OCI-LY3 (cell line): ENCODE data around the gene ZNRD2.
A peak's percentile ranks its signal among the peaks of the same experiment; 100 is the strongest.

ENCODE experiments used
- H2AFZ ChIP-seq: fragments of 200-600, 300-600 bp; shearing (Covaris generic); 2 replicates; pipeline ENCODE4 v1.6.0; 2014; ENCODE audit warnings: antibody characterized with exemption, low read depth, low read length
- H3K27ac ChIP-seq: fragments of 200-600, 300-600 bp; sonication (generic); 2 replicates; pipeline ENCODE4 v1.5.1; 2014; ENCODE audit warnings: mild to moderate bottlenecking, low read length, moderate library complexity, mixed read lengths
- H3K27me3 ChIP-seq: fragments of 200-600, 300-600 bp; sonication (generic); 2 replicates; pipeline ENCODE4 v1.6.1; 2014; ENCODE audit warnings: low read depth, low read length, mixed read lengths
- H3K36me3 ChIP-seq: fragments of 200-600, 300-600 bp; sonication (generic); replicated peaks from 2 replicates; pipeline ENCODE3; 2014; ENCODE audit warnings: low read depth, low read length, mixed read lengths
- H3K4me1 ChIP-seq: fragments of 300-600, 200-600 bp; sonication (generic); 2 replicates; pipeline ENCODE4 v1.6.1; 2014; ENCODE audit warnings: low read length, mixed read lengths
- H3K4me2 ChIP-seq: fragments of 200-600, 300-600 bp; sonication (generic); 2 replicates; pipeline ENCODE4 v1.6.1; 2014; ENCODE audit warnings: low read length, mixed read lengths
- H3K4me3 ChIP-seq: fragments of 300-600, 200-600 bp; sonication (generic); 2 replicates; pipeline ENCODE4 v1.5.1; 2014; ENCODE audit warnings: antibody characterized with exemption, mild to moderate bottlenecking, low read length, moderate library complexity
- H3K79me2 ChIP-seq: fragments of 300-600, 200-600 bp; shearing (Covaris generic); 2 replicates; pipeline ENCODE4 v1.6.1; 2014; ENCODE audit warnings: mild to moderate bottlenecking, low read length, mixed read lengths
- H3K9ac ChIP-seq: fragments of 300-600, 200-600 bp; shearing (Covaris generic); 2 replicates; pipeline ENCODE4 v1.6.0; 2014; ENCODE audit warnings: mild to moderate bottlenecking, low read length, moderate library complexity
- H3K9me3 ChIP-seq: fragments of 200-600, 300-600 bp; shearing (Covaris generic); 2 replicates; pipeline ENCODE4 v1.6.1; 2014; ENCODE audit warnings: low read length, mixed read lengths; ENCODE audit not compliant: insufficient read depth
- H4K20me1 ChIP-seq: fragments of 200-600, 300-600 bp; sonication (generic); 2 replicates; pipeline ENCODE4 v1.6.1; 2016; ENCODE audit warnings: low read length, mixed read lengths; ENCODE audit not compliant: insufficient read depth
- EZH2phosphoT487 ChIP-seq: fragments of 200-600 bp; shearing (Covaris generic); IDR thresholded peaks from 2 replicates; pipeline ENCODE4 v1.6.1; 2018; ENCODE audit warnings: antibody characterized with exemption, mixed run types, low read depth
- TF ChIP-seq, protein P1 (sequence below): fragments of 200-600, 300-600 bp; sonication (generic); IDR thresholded peaks from 2 replicates; pipeline ENCODE4 v1.5.1; 2014; ENCODE audit warnings: antibody characterized with exemption, low read length, low read depth

Gene ZNRD2

GRCh38 chr11:65537620-65538231, 32.6 kb upstream of the ZNRD2 start:
- no peak overlapping the region for H2AFZ ChIP-seq
- no peaks in the 10 kb centered on the region for H3K27me3 ChIP-seq
- no peaks in the 10 kb centered on the region for H4K20me1 ChIP-seq
- no peaks in the 10 kb centered on the region for H3K9me3 ChIP-seq
- H3K79me2 ChIP-seq = no peaks in the 10 kb centered on the region
- no peak for TF ChIP-seq EZH2phosphoT487
- TF ChIP-seq, protein P1, sequence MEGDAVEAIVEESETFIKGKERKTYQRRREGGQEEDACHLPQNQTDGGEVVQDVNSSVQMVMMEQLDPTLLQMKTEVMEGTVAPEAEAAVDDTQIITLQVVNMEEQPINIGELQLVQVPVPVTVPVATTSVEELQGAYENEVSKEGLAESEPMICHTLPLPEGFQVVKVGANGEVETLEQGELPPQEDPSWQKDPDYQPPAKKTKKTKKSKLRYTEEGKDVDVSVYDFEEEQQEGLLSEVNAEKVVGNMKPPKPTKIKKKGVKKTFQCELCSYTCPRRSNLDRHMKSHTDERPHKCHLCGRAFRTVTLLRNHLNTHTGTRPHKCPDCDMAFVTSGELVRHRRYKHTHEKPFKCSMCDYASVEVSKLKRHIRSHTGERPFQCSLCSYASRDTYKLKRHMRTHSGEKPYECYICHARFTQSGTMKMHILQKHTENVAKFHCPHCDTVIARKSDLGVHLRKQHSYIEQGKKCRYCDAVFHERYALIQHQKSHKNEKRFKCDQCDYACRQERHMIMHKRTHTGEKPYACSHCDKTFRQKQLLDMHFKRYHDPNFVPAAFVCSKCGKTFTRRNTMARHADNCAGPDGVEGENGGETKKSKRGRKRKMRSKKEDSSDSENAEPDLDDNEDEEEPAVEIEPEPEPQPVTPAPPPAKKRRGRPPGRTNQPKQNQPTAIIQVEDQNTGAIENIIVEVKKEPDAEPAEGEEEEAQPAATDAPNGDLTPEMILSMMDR = no peak
- H3K4me1 ChIP-seq = peaks cover 9% of the 10 kb centered on the region
- no peak overlapping the region for H3K9ac ChIP-seq
- no peak overlapping the region for H3K4me3 ChIP-seq
- no peak overlapping the region for H3K4me2 ChIP-seq
- peaks cover 33% of the 10 kb centered on the region for H3K36me3 ChIP-seq
- H3K27ac ChIP-seq = no peak overlapping the region

- Histone ChIP-seq H4K20me1 (no peaks in the 10 kb centered on the region), H3K36me3 (peaks cover 30% of the 10 kb centered on the region)
Measured at GRCh38 chr11:65538232-65538914, 31.9 kb upstream of the ZNRD2 start.

DNA sequence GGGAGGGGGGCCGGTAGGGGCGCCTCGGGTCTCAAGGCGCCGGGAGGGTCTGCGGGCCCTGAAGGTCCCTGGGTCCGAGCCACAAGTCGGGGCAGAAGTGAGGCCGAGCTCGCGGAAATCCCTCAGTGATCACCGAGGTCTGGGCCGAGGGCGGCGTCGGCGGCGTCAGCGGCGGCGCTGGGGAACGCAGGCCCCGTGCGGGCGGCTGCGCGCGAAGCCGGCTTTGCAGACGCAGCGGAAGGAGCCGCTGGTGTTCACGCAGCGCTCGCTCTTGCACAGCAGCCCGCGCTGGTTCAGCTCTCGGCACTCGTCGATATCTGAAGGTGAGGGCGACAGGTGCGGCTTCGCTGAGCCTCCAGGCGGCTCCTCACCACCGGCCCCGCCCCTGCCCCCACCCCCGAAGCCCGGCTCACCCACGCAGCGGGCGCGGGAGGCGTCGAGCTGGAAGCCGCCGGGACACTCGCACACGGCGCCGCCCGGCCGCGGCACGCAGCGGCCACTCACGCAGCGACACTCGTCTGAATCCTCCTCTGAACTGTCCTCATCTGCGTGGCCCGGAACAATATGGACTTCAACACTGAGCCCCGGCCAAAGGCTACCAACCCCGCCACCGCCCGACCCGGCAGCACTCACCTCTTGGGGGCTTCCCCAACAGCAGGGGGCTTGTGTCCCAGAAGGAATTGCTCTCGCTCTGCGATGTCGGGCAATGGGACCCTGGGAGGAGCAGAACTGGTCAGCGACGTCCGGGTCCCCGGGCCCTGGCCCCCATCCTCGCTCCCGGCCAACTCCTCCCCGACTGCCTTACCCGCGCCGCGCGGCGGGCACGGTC, 31.1 kb upstream of the ZNRD2 start:
- Histone ChIP-seq H3K4me3 (no peak overlapping the region), H3K27me3 (no peaks in the 10 kb centered on the region), H3K9me3 (no peaks in the 10 kb centered on the region), H3K27ac (no peak overlapping the region), H3K4me2 (no peak overlapping the region), H2AFZ (no peak overlapping the region), H3K36me3 (peaks cover 30% of the 10 kb centered on the region), H3K9ac (no peak overlapping the region), H3K79me2 (no peaks in the 10 kb centered on the region), H3K4me1 (peaks cover 9% of the 10 kb centered on the region), H4K20me1 (no peaks in the 10 kb centered on the region)
- TF ChIP-seq, protein P1 = no peak
- no peak for TF ChIP-seq EZH2phosphoT487

More at GRCh38 chr11:65538232-65538914, 31.9 kb upstream of the ZNRD2 start:
- H3K4me2 ChIP-seq = no peak overlapping the region
- TF ChIP-seq, protein P1 = no peak
- no peak for TF ChIP-seq EZH2phosphoT487
- H2AFZ ChIP-seq = no peak overlapping the region
- peaks cover 9% of the 10 kb centered on the region for H3K4me1 ChIP-seq
- H3K27ac ChIP-seq = no peak overlapping the region
- no peaks in the 10 kb centered on the region for H3K27me3 ChIP-seq
- no peak overlapping the region for H3K4me3 ChIP-seq
- no peak overlapping the region for H3K9ac ChIP-seq
- H3K79me2 ChIP-seq = no peaks in the 10 kb centered on the region
- no peaks in the 10 kb centered on the region for H3K9me3 ChIP-seq

GRCh38 chr11:65539744-65540289, 30.5 kb upstream of the ZNRD2 start:
- no peak overlapping the region for H2AFZ ChIP-seq
- H3K4me3 ChIP-seq = peak overlapping the region; percentile 84; the same call in 1 of the 2 replicates
- peaks cover 30% of the 10 kb centered on the region for H3K36me3 ChIP-seq
- H3K4me1 ChIP-seq = peaks cover 9% of the 10 kb centered on the region
- no peak for TF ChIP-seq EZH2phosphoT487
- TF ChIP-seq, protein P1 = no peak
- H3K79me2 ChIP-seq = no peaks in the 10 kb centered on the region
- no peaks in the 10 kb centered on the region for H3K9me3 ChIP-seq
- peak overlapping the region; percentile 91 for H3K4me2 ChIP-seq
- no peaks in the 10 kb centered on the region for H4K20me1 ChIP-seq
- no peaks in the 10 kb centered on the region; the same call in 1 of the 2 replicates for H3K27me3 ChIP-seq
- H3K27ac ChIP-seq = no peak overlapping the region
- no peak overlapping the region for H3K9ac ChIP-seq
